H9 (cell line): ENCODE results near the gene DCST2. TPM values are rescaled to one million over a fixed set of nuclear protein-coding genes. Genes with fewer than 3 reads are reported as not detected.

ENCODE experiments used
- DNase-seq: peaks from one replicate; pipeline ENCODE4 v3.0.0-alpha.2; 2017
- H2AFZ ChIP-seq: one replicate; pipeline ENCODE4 v1.6.1; 2013; ENCODE audit warnings: mild to moderate bottlenecking, low read length, control low read depth, moderate library complexity
- H2AK5ac ChIP-seq: 2 replicates; pipeline ENCODE4 v1.6.1; 2013; ENCODE audit warnings: low read length, control low read depth, mixed read lengths; ENCODE audit not compliant: insufficient read length
- H2BK120ac ChIP-seq: one replicate; pipeline ENCODE4 v1.6.1; 2013; ENCODE audit warnings: low read depth, mild to moderate bottlenecking, low read length, control low read depth, inconsistent platforms; ENCODE audit not compliant: poor library complexity, severe bottlenecking
- H2BK12ac ChIP-seq: 2 replicates; pipeline ENCODE4 v1.6.1; 2013; ENCODE audit warnings: low read length, control low read depth, mixed read lengths, low read depth; ENCODE audit not compliant: insufficient read length
- H2BK15ac ChIP-seq: 2 replicates; pipeline ENCODE4 v1.6.1; 2013; ENCODE audit warnings: low read depth, low read length, control low read depth
- H2BK20ac ChIP-seq: one replicate; pipeline ENCODE4 v1.6.1; 2013; ENCODE audit warnings: low read depth, mild to moderate bottlenecking, low read length, control low read depth, inconsistent platforms; ENCODE audit not compliant: poor library complexity, severe bottlenecking
- H2BK5ac ChIP-seq: 2 replicates; pipeline ENCODE4 v1.6.1; 2013; ENCODE audit warnings: low read length, control low read depth, mixed read lengths; ENCODE audit not compliant: insufficient read length
- H3K14ac ChIP-seq: 2 replicates; pipeline ENCODE4 v1.6.1; 2013; ENCODE audit warnings: low read length, control low read depth; ENCODE audit not compliant: insufficient read depth
- H3K18ac ChIP-seq: 2 replicates; pipeline ENCODE4 v1.6.1; 2013; ENCODE audit warnings: low read depth, mild to moderate bottlenecking, mixed read lengths, low read length, control low read depth; ENCODE audit not compliant: insufficient read length
- H3K23ac ChIP-seq: 2 replicates; pipeline ENCODE4 v1.6.1; 2013; ENCODE audit warnings: low read length, control low read depth, mixed read lengths, low read depth; ENCODE audit not compliant: insufficient read length
- H3K23me2 ChIP-seq: 2 replicates; pipeline ENCODE4 v1.6.1; 2013; ENCODE audit warnings: low read depth, mild to moderate bottlenecking, mixed read lengths, low read length, control low read depth; ENCODE audit not compliant: insufficient read length, poor library complexity, severe bottlenecking
- H3K27ac ChIP-seq: 2 replicates; pipeline ENCODE4 v1.5.1; 2013; ENCODE audit warnings: low read length, control low read depth, mixed read lengths, low read depth; ENCODE audit not compliant: insufficient read length
- H3K27me3 ChIP-seq: 2 replicates; pipeline ENCODE4 v1.6.1; 2013; ENCODE audit warnings: low read length, control low read depth, inconsistent platforms; ENCODE audit not compliant: insufficient read depth
- H3K4ac ChIP-seq: 2 replicates; pipeline ENCODE4 v1.6.1; 2013; ENCODE audit warnings: low read depth, mild to moderate bottlenecking, control low read depth, inconsistent platforms, low read length, moderate library complexity
- H3K4me1 ChIP-seq: 2 replicates; pipeline ENCODE4 v1.6.1; 2013; ENCODE audit warnings: low read length, control low read depth, inconsistent platforms; ENCODE audit not compliant: insufficient read depth
- H3K4me2 ChIP-seq: 2 replicates; pipeline ENCODE4 v1.6.1; 2013; ENCODE audit warnings: low read length, control low read depth, mixed read lengths; ENCODE audit not compliant: insufficient read length, insufficient read depth
- H3K56ac ChIP-seq: 2 replicates; pipeline ENCODE4 v1.6.1; 2013; ENCODE audit warnings: low read depth, mild to moderate bottlenecking, mixed read lengths, low read length, control low read depth; ENCODE audit not compliant: insufficient read length
- H3K79me1 ChIP-seq: 2 replicates; pipeline ENCODE4 v1.6.1; 2013; ENCODE audit warnings: low read depth, mild to moderate bottlenecking, moderate library complexity, low read length, control low read depth, inconsistent platforms; ENCODE audit not compliant: insufficient read depth, poor library complexity, severe bottlenecking
- H3K79me2 ChIP-seq: 2 replicates; pipeline ENCODE4 v1.6.1; 2013; ENCODE audit warnings: low read length, control low read depth, inconsistent platforms; ENCODE audit not compliant: insufficient read depth
- H3K9ac ChIP-seq: 2 replicates; pipeline ENCODE4 v1.6.1; 2013; ENCODE audit warnings: low read length, control low read depth, mixed read lengths; ENCODE audit not compliant: insufficient read length; ENCODE audit errors: extremely low read depth
- H3K9me3 ChIP-seq: one replicate; pipeline ENCODE4 v1.6.1; 2013; ENCODE audit warnings: low read depth, low read length, inconsistent platforms; ENCODE audit not compliant: control insufficient read depth
- H3T11ph ChIP-seq: one replicate; pipeline ENCODE4 v1.6.1; 2013; ENCODE audit warnings: mild to moderate bottlenecking, low read length, control low read depth, inconsistent platforms
- H4K20me1 ChIP-seq: one replicate; pipeline ENCODE4 v1.6.1; 2013; ENCODE audit not compliant: control insufficient read depth, insufficient read length, insufficient read depth
- H4K5ac ChIP-seq: 2 replicates; pipeline ENCODE4 v1.6.1; 2013; ENCODE audit warnings: low read depth, mild to moderate bottlenecking, mixed read lengths, low read length, control low read depth; ENCODE audit not compliant: insufficient read length
- H4K8ac ChIP-seq: replicated peaks from 2 replicates; pipeline ENCODE4 v1.6.1; 2013; ENCODE audit warnings: low read length, control low read depth, mixed read lengths, low read depth; ENCODE audit not compliant: insufficient read length
- H4K91ac ChIP-seq: 2 replicates; pipeline ENCODE4 v1.6.1; 2013; ENCODE audit warnings: low read depth, mild to moderate bottlenecking, moderate library complexity, mixed read lengths, low read length, control low read depth; ENCODE audit not compliant: insufficient read length
- H3K27ac Mint-ChIP-seq, 3 experiments: 2 replicates in 2 of 3; 3 replicates in 1 of 3; pipeline ENCODE4 v1.8.0; 2020 to 2021; ENCODE audit warnings: mixed read lengths in 3 of 3, mild to moderate bottlenecking in 1 of 3, moderate library complexity in 1 of 3
- H3K27me3 Mint-ChIP-seq: 2 replicates; pipeline ENCODE4 v1.8.0; 2021; ENCODE audit warnings: low read depth, mild to moderate bottlenecking, moderate library complexity, mixed read lengths
- H3K36me3 Mint-ChIP-seq, 3 experiments: 2 replicates in 2 of 3; 3 replicates in 1 of 3; pipeline ENCODE4 v1.8.0; 2020 to 2021; ENCODE audit warnings: low read depth in 3 of 3, mixed read lengths in 3 of 3; ENCODE audit not compliant: insufficient read depth in 1 of 3
- H3K4me1 Mint-ChIP-seq, 2 experiments: 2 replicates each; pipeline ENCODE4 v1.8.0; 2020; ENCODE audit warnings: mixed read lengths in 2 of 2
- H3K4me3 Mint-ChIP-seq, 2 experiments: 2 replicates in 1 of 2; 3 replicates in 1 of 2; pipeline ENCODE4 v1.8.0; 2020 to 2021; ENCODE audit warnings: mild to moderate bottlenecking in 2 of 2, mixed read lengths in 2 of 2, moderate library complexity in 1 of 2
- H3K9me3 Mint-ChIP-seq, 2 experiments: 2 replicates in 1 of 2; 3 replicates in 1 of 2; pipeline ENCODE4 v1.8.0; 2020; ENCODE audit warnings: mild to moderate bottlenecking in 2 of 2, mixed read lengths in 2 of 2, moderate library complexity in 1 of 2
- WGBS: extraction: QIAGEN DNeasy Blood & Tissue Kit; methylation state at CpG from one replicate; pipeline ENCODE4 v1.1.7; 2013; ENCODE audit warnings: missing lambda C conversion rate, low lambda C conversion rate, mixed read lengths; ENCODE audit not compliant: insufficient read length; ENCODE audit errors: extremely low coverage; 5-methylcytosine and 5-hydroxymethylcytosine counted together
- total RNA-seq: library from RNA; stranded (reverse); gene quantifications from 2 replicates; pipeline ENCODE4 v1.2.1, GENCODE V29; 2021
- TF ChIP-seq, protein P1 (sequence below): fragments of 200-600 bp; sonication (generic); conservative IDR thresholded peaks from 3 replicates; pipeline ENCODE4 v1.8.0; 2021; ENCODE audit warnings: antibody characterized with exemption, mild to moderate bottlenecking

The DCST2 gene
- total RNA-seq, 1 experiment from 2014 or later, result 0.35 TPM

DNA sequence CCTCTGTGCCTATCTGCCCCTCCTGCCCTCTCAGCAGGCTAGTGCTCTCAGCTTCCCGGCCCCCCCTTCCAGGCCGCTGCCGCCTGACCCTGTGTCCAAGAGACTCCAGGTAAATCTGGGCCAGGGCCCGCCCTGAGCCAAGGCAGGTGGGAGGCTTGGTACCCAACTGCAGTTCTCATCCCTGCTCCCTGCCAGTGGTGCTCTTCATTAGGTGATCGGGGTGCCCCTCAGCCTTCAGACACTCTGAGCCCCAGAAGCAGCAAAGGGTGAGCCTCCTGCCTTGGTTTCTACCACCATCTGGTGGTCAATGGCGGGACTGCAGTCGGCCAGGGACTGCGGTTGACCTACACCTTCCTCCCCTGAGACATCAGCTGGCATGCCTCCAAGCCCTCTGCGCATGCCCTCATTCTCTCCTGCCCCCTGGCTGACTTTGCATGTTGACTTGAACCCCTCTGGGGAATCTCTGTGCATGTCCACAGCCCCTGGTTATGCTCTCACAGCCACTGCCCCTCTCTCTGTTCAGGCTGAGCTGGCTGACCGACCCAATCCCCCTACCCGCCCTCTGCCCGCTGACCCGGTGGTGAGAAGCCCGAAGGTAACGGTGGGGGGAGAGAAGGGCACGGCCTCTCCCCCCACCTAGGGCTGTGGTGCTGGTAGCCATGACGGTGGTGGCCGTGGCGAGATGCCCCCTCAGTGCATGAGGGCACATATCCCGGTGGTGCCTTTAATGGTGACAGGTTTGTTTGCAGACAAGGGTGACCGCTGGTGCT, 28.0 kb upstream of the DCST2 start:
- Mint-ChIP-seq H3K9me3 (no peaks in the 10 kb centered on the region; a peak in 1 of 5 replicates), H3K27ac (no peak overlapping the region), H3K4me3 (peak overlapping the region; percentile 34 to 68), H3K4me1 (peaks cover 16 to 26% of the 10 kb centered on the region in 2 experiments), H3K36me3 (peaks cover 4 to 16% (median 14%) of the 10 kb centered on the region in 3 experiments; a peak in 5 of 7 replicates), H3K27me3 (peaks cover 2% of the 10 kb centered on the region)
- Histone ChIP-seq H3K9me3 (no peaks in the 10 kb centered on the region), H2BK12ac (no peak overlapping the region), H4K8ac (no peak overlapping the region), H3T11ph (no peak overlapping the region), H2BK5ac (no peak overlapping the region), H3K9ac (no peak overlapping the region), H4K20me1 (no peaks in the 10 kb centered on the region), H2BK15ac (no peak overlapping the region), H3K56ac (no peak overlapping the region), H2AK5ac (no peak overlapping the region), H2BK120ac (no peak overlapping the region), H3K4me2 (peak overlapping the region; percentile 82), H3K23ac (no peak overlapping the region), H4K91ac (no peak overlapping the region), H2AFZ (no peak overlapping the region), H3K4ac (no peak overlapping the region), H3K23me2 (peaks cover 17% of the 10 kb centered on the region), H3K18ac (no peak overlapping the region), H4K5ac (no peak overlapping the region), H3K79me1 (no peaks in the 10 kb centered on the region), H3K27me3 (no peaks in the 10 kb centered on the region), H3K4me1 (peaks cover 3% of the 10 kb centered on the region; the same call in 1 of the 2 replicates), H3K27ac (no peak overlapping the region), H2BK20ac (no peak overlapping the region), H3K14ac (no peak overlapping the region), H3K79me2 (no peaks in the 10 kb centered on the region; the same call in 1 of the 2 replicates)
- DNase-seq, result peak; percentile 94
- WGBS, result no CpG with 5 or more reads among the region's 21 CpGs
- TF ChIP-seq, protein P1, sequence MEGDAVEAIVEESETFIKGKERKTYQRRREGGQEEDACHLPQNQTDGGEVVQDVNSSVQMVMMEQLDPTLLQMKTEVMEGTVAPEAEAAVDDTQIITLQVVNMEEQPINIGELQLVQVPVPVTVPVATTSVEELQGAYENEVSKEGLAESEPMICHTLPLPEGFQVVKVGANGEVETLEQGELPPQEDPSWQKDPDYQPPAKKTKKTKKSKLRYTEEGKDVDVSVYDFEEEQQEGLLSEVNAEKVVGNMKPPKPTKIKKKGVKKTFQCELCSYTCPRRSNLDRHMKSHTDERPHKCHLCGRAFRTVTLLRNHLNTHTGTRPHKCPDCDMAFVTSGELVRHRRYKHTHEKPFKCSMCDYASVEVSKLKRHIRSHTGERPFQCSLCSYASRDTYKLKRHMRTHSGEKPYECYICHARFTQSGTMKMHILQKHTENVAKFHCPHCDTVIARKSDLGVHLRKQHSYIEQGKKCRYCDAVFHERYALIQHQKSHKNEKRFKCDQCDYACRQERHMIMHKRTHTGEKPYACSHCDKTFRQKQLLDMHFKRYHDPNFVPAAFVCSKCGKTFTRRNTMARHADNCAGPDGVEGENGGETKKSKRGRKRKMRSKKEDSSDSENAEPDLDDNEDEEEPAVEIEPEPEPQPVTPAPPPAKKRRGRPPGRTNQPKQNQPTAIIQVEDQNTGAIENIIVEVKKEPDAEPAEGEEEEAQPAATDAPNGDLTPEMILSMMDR, result peak; percentile 93
